Measurements from ENCODE around the gene SIRT2.

SIRT2 gene

DNA sequence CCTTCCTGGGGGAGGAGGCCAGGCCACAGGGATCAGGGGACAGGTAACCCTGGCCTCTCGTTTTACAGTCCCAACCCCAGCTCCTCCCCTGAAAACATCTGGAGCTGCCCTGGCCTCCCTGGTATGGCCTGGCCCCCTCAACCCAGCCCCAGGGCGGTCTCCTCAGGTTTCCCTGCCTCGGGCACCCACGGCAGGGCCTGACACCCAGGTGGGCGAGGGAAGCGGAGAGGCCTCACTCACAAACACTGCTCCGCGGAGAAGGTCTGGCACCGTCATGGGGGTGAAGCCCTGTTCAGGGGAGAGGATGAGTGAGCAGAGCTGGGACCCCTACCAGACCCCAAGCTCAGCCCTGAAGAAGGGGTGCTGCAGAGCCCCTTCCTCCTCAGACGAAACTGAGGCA lies 19.1 kb upstream of the SIRT2 start:
- TF ChIP-seq EZH2phosphoT487 (IDR thresholded peaks at IDR 0.05; ENCODE audit: borderline replicate concordance) = no peak
- TF ChIP-seq, protein P1, sequence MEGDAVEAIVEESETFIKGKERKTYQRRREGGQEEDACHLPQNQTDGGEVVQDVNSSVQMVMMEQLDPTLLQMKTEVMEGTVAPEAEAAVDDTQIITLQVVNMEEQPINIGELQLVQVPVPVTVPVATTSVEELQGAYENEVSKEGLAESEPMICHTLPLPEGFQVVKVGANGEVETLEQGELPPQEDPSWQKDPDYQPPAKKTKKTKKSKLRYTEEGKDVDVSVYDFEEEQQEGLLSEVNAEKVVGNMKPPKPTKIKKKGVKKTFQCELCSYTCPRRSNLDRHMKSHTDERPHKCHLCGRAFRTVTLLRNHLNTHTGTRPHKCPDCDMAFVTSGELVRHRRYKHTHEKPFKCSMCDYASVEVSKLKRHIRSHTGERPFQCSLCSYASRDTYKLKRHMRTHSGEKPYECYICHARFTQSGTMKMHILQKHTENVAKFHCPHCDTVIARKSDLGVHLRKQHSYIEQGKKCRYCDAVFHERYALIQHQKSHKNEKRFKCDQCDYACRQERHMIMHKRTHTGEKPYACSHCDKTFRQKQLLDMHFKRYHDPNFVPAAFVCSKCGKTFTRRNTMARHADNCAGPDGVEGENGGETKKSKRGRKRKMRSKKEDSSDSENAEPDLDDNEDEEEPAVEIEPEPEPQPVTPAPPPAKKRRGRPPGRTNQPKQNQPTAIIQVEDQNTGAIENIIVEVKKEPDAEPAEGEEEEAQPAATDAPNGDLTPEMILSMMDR (conservative IDR thresholded peaks at IDR 0.05; ENCODE audit: low read length) = no peak
- Histone ChIP-seq H3K9me2 (replicated peaks; ENCODE audit: low read depth, low read length) (no peaks in the 10 kb centered on the region), H3K79me2 (ENCODE audit: insufficient read depth, low read length) (no peaks in the 10 kb centered on the region), H3K4me1 (ENCODE audit: insufficient read depth, low read length, poor library complexity, severe bottlenecking) (no peaks in the 10 kb centered on the region), H3K27me3 (ENCODE audit: insufficient read depth, low read length, poor library complexity, severe bottlenecking) (no peaks in the 10 kb centered on the region), H3K9ac (ENCODE audit: low read depth, low read length, poor library complexity, severe bottlenecking) (no peak overlapping the region), H4K20me1 (ENCODE audit: insufficient read depth, low read length, poor library complexity, severe bottlenecking) (no peaks in the 10 kb centered on the region), H3K4me3 (ENCODE audit: low read length, poor library complexity, severe bottlenecking) (no peak overlapping the region), H3F3A (ENCODE audit: low read depth) (no peaks in the 10 kb centered on the region), H3K36me3 (ENCODE audit: insufficient read depth, low read length) (peaks cover 3% of the 10 kb centered on the region; the same call in 1 of the 2 replicates), H2AFZ (ENCODE audit: low read length) (no peak overlapping the region), H3K4me2 (ENCODE audit: low read depth, low read length, poor library complexity, severe bottlenecking) (no peak overlapping the region), H3K9me3 (ENCODE audit: insufficient read depth, low read depth, low read length) (no peaks in the 10 kb centered on the region)

DNA sequence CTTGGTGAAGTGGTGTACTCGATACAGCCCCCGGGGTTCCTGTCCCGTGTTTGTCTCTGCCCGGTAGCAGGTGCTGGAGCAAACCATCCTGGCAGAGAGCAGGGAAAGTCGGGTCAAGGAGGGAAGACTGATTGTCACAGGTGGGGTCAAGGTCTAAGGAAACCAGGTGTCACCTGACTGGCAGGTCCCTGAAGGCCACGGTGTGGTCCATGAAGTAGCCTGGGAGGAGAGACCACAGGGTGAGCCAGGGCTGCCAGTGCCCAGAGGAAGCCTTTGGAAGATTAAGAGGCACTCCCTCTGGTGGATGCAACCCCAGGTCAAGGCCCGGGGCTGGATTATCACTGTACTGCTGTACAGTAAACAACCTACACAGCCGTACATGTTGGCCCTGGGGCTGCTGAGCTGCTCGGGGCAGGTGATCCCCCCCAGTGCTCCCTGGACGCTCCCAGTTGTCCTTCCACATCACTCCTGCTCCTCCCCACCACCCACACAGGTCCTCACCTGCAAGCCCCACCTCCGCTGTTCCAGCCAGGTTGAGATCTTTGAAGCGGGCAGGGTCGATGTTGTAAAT lies 18.6 kb upstream of the SIRT2 start:
- H3K9ac ChIP-seq (ENCODE audit: low read depth, low read length, poor library complexity, severe bottlenecking) = no peak overlapping the region
- peaks cover 3% of the 10 kb centered on the region; the same call in 1 of the 2 replicates for H3K36me3 ChIP-seq (ENCODE audit: insufficient read depth, low read length)
- no peaks in the 10 kb centered on the region for H4K20me1 ChIP-seq (ENCODE audit: insufficient read depth, low read length, poor library complexity, severe bottlenecking)
- H2AFZ ChIP-seq (ENCODE audit: low read length) = no peak overlapping the region
- H3K79me2 ChIP-seq (ENCODE audit: insufficient read depth, low read length) = no peaks in the 10 kb centered on the region
- H3K27me3 ChIP-seq (ENCODE audit: insufficient read depth, low read length, poor library complexity, severe bottlenecking) = no peaks in the 10 kb centered on the region
- no peak overlapping the region for H3K4me3 ChIP-seq (ENCODE audit: low read length, poor library complexity, severe bottlenecking)
- H3F3A ChIP-seq (ENCODE audit: low read depth) = no peaks in the 10 kb centered on the region
- H3K4me1 ChIP-seq (ENCODE audit: insufficient read depth, low read length, poor library complexity, severe bottlenecking) = peaks cover 3% of the 10 kb centered on the region
- H3K9me2 ChIP-seq (replicated peaks; ENCODE audit: low read depth, low read length) = no peaks in the 10 kb centered on the region
- H3K9me3 ChIP-seq (ENCODE audit: insufficient read depth, low read depth, low read length) = no peaks in the 10 kb centered on the region
- H3K4me2 ChIP-seq (ENCODE audit: low read depth, low read length, poor library complexity, severe bottlenecking) = no peak overlapping the region
- TF ChIP-seq, protein P1 (conservative IDR thresholded peaks at IDR 0.05; ENCODE audit: low read length) = no peak; the same call in 1 of the 2 replicates
- TF ChIP-seq EZH2phosphoT487 (IDR thresholded peaks at IDR 0.05; ENCODE audit: borderline replicate concordance) = no peak

DNA sequence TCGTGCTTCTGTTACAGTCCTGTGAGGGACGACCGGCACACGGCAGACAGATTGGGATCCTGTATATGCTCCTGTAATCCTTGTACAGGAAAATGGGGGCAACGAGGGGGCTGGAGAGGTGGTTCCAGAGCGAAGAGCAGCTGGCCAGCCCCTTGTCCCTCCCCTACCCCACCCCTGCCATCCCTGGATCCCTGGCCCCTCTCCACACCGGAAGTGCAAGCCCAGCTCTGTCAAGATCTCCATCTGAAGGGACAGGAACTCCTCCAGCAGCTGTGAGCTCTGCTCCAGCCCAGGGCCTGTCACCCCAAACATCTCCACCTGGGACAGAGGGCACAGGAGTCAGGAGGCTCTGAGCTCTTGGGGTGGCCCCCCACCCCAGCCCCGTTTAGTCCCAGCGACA lies 18.1 kb upstream of the SIRT2 start:
- Histone ChIP-seq H3K4me1 (ENCODE audit: insufficient read depth, low read length, poor library complexity, severe bottlenecking) (peaks cover 7% of the 10 kb centered on the region), H3K9ac (ENCODE audit: low read depth, low read length, poor library complexity, severe bottlenecking) (no peak overlapping the region), H3K9me2 (replicated peaks; ENCODE audit: low read depth, low read length) (no peaks in the 10 kb centered on the region), H3K4me3 (ENCODE audit: low read length, poor library complexity, severe bottlenecking) (no peak overlapping the region), H3K27me3 (ENCODE audit: insufficient read depth, low read length, poor library complexity, severe bottlenecking) (no peaks in the 10 kb centered on the region), H3K36me3 (ENCODE audit: insufficient read depth, low read length) (peaks cover 3% of the 10 kb centered on the region; the same call in 1 of the 2 replicates), H3F3A (ENCODE audit: low read depth) (no peaks in the 10 kb centered on the region), H3K4me2 (ENCODE audit: low read depth, low read length, poor library complexity, severe bottlenecking) (no peak overlapping the region), H3K79me2 (ENCODE audit: insufficient read depth, low read length) (no peaks in the 10 kb centered on the region), H3K9me3 (ENCODE audit: insufficient read depth, low read depth, low read length) (no peaks in the 10 kb centered on the region), H2AFZ (ENCODE audit: low read length) (no peak overlapping the region), H4K20me1 (ENCODE audit: insufficient read depth, low read length, poor library complexity, severe bottlenecking) (no peaks in the 10 kb centered on the region)
- TF ChIP-seq, protein P1 (conservative IDR thresholded peaks at IDR 0.05; ENCODE audit: low read length) = no peak
- no peak for TF ChIP-seq EZH2phosphoT487 (IDR thresholded peaks at IDR 0.05; ENCODE audit: borderline replicate concordance)

Measured in Loucy (cell line).